VCaP (cell line): ENCODE measurements around the gene TTC34.

Experiments used
- H3K27ac ChIP-seq: fragments of 450-650 bp; 2 replicates; pipeline ENCODE4 v1.5.1; 2017
- CTCF ChIP-seq: fragments of 450-650 bp; conservative IDR thresholded peaks from 2 replicates; pipeline ENCODE4 v1.5.1; 2017; ENCODE audit warnings: mild to moderate bottlenecking, moderate library complexity

The TTC34 gene

GRCh38 chr1:2650967-2651645 lies 150.4 kb downstream of the TTC34 start:
- no peak overlapping the region for H3K27ac ChIP-seq
- no peak for TF ChIP-seq CTCF

GRCh38 chr1:2646837-2647236 lies 154.7 kb downstream of the TTC34 start:
- no peak for TF ChIP-seq CTCF
- no peak overlapping the region for H3K27ac ChIP-seq

GRCh38 chr1:2645776-2646175 lies 155.7 kb downstream of the TTC34 start:
- H3K27ac ChIP-seq: no peak overlapping the region
- no peak for TF ChIP-seq CTCF

GRCh38 chr1:2645143-2645542 lies 156.3 kb downstream of the TTC34 start:
- no peak overlapping the region for H3K27ac ChIP-seq
- no peak for TF ChIP-seq CTCF

GRCh38 chr1:2644591-2645101 lies 156.8 kb downstream of the TTC34 start:
- no peak overlapping the region for H3K27ac ChIP-seq
- no peak for TF ChIP-seq CTCF

- no peak for TF ChIP-seq CTCF
- H3K27ac ChIP-seq: no peak overlapping the region
These were observed 157.3 kb downstream of the TTC34 start for GRCh38 chr1:2644171-2644570.

- peak overlapping the region; percentile 92; the same call in 1 of the 2 replicates for H3K27ac ChIP-seq
- TF ChIP-seq CTCF: no peak
These were observed 157.9 kb downstream of the TTC34 start for GRCh38 chr1:2643414-2644077.
